ENCODE results near the gene SYTL4. TPM values are rescaled to one million over a fixed set of nuclear protein-coding genes. Genes with fewer than 3 reads are reported as not detected.

Gene SYTL4
- total RNA-seq, 4 donors from 2014 or later: 9.5 to 95.3 (median 22.0) TPM

GRCh38 chrX:100745205-100745604, 13.3 kb upstream of the SYTL4 start:
- TF ChIP-seq CTCF (IDR thresholded peaks at IDR 0.05; ENCODE audit: low read depth): no peak

- TF ChIP-seq CTCF (IDR thresholded peaks at IDR 0.05; ENCODE audit: low read depth): no peak
Measured at GRCh38 chrX:100743009-100743607, 11.2 kb upstream of the SYTL4 start.

GRCh38 chrX:100721328-100721727, 10.6 kb downstream of the SYTL4 start:
- no peak for TF ChIP-seq CTCF (IDR thresholded peaks at IDR 0.05; ENCODE audit: low read depth)

- TF ChIP-seq CTCF (IDR thresholded peaks at IDR 0.05; ENCODE audit: low read depth): no peak
Measured at GRCh38 chrX:100720301-100720700, 11.6 kb downstream of the SYTL4 start.

GRCh38 chrX:100719139-100719538, 12.8 kb downstream of the SYTL4 start:
- TF ChIP-seq CTCF (IDR thresholded peaks at IDR 0.05; ENCODE audit: low read depth): no peak

GRCh38 chrX:100717363-100717762, 14.6 kb downstream of the SYTL4 start:
- TF ChIP-seq CTCF (IDR thresholded peaks at IDR 0.05; ENCODE audit: low read depth): no peak

GRCh38 chrX:100710816-100711215, 21.1 kb downstream of the SYTL4 start:
- no peak for TF ChIP-seq CTCF (IDR thresholded peaks at IDR 0.05; ENCODE audit: low read depth)

Data from subcutaneous adipose tissue (tissue), 4 donors.